Measurements from ENCODE around the gene GDF10. TPM values are rescaled to one million over a fixed set of nuclear protein-coding genes. Genes with fewer than 3 reads are reported as not detected.
A peak's percentile ranks its signal among the peaks of the same experiment; 100 is the strongest.

GDF10 gene
- total and polyA plus RNA-seq, 2 of the 8 experiments (the other 6 are each of a cell fraction or from before 2014, with no cell fraction given): 0.19 to 0.32 TPM

GRCh38 chr10:47276071-47276470 lies 23.9 kb upstream of the GDF10 start:
- H3K23ac ChIP-seq (ENCODE audit: insufficient read length): no peak overlapping the region
- no peak overlapping the region for H3K14ac ChIP-seq (ENCODE audit: insufficient read length)
- H2BK15ac ChIP-seq (ENCODE audit: low read length): no peak overlapping the region
- H3K9ac ChIP-seq (replicated peaks in 1 of 4; ENCODE audit: extremely low read depth in 1 of 4, low read depth in 3 of 4, low read length in 3 of 4): no peak overlapping the region
- H4K5ac ChIP-seq (ENCODE audit: insufficient read length, low read depth, low read length): no peak overlapping the region
- H3K36me3 ChIP-seq (ENCODE audit: control insufficient read depth in 2 of 4, insufficient read depth in 4 of 4, low read length in 3 of 4): no peaks in the 10 kb centered on the region
- H2AFZ ChIP-seq (ENCODE audit: low read length): peak overlapping the region; percentile 9; the same call in 1 of the 2 replicates
- no peaks in the 10 kb centered on the region for H4K20me1 ChIP-seq (replicated peaks in 1 of 2; ENCODE audit: control insufficient read depth in 1 of 2, insufficient read depth in 2 of 2, low read length in 2 of 2)
- no peak for FAIRE-seq
- H3K27ac ChIP-seq (ENCODE audit: low read depth, low read length): no peak overlapping the region
- no peak overlapping the region for H3K4me2 ChIP-seq (ENCODE audit: insufficient read depth in 1 of 2, low read depth in 2 of 2, low read length in 2 of 2)
- no peak overlapping the region for H4K91ac ChIP-seq (replicated peaks; ENCODE audit: insufficient read length, low read length)
- no peaks in the 10 kb centered on the region for H3K79me2 ChIP-seq (ENCODE audit: control insufficient read depth in 1 of 2, insufficient read depth in 2 of 2, low read length in 2 of 2)
- peaks cover 0 to 6% of the 10 kb centered on the region in 2 experiments; a peak in 2 of 4 replicates for H3K9me3 ChIP-seq (ENCODE audit: insufficient read depth in 2 of 2, low read depth in 1 of 2, low read length in 1 of 2)
- no peak overlapping the region for H3K4me3 ChIP-seq (ENCODE audit: extremely low read depth in 1 of 4, insufficient read depth in 2 of 4, low read depth in 3 of 4, low read length in 4 of 4)
- ChIA-PET CTCF (ENCODE audit: partially characterized antibody) (interaction anchor here (0.6 to 1.8 kb wide), 7 partner anchors 11 to 228 kb away, joined by 3 to 8 read pairs (median 4); no protein-coding TSS in a partner anchor), POLR2A (ENCODE audit: partially characterized antibody) (no interaction called here)
- no peak overlapping the region for H2BK20ac ChIP-seq (ENCODE audit: low read length)
- no peak overlapping the region for H2AK5ac ChIP-seq (ENCODE audit: low read depth, low read length)
- H3K18ac ChIP-seq (ENCODE audit: extremely low read depth, low read length): no peak overlapping the region
- WGBS, 2 experiments (ENCODE audit: extremely low coverage in 1 of 2, insufficient coverage in 1 of 2, insufficient read length in 1 of 2, insufficient replicate concordance in 2 of 2, low coverage in 1 of 2, low lambda C conversion rate in 2 of 2, missing lambda C conversion rate in 1 of 2): 87% methylated on average over 2 of the region's 2 CpGs; no CpG with 5 or more reads in 1 of the 2 experiments
- no peaks in the 10 kb centered on the region for H3K79me1 ChIP-seq (ENCODE audit: low read depth, low read length)
- H3K4me1 ChIP-seq (replicated peaks in 1 of 4; ENCODE audit: control insufficient read depth in 3 of 4, insufficient read depth in 4 of 4, low read length in 3 of 4): no peaks in the 10 kb centered on the region; a peak in 1 of 7 replicates
- H2BK5ac ChIP-seq (ENCODE audit: low read depth, low read length): peak overlapping the region; percentile 2; the same call in 1 of the 2 replicates
- H2BK120ac ChIP-seq (replicated peaks; ENCODE audit: low read depth, low read length): no peak overlapping the region
- H3K23me2 ChIP-seq (ENCODE audit: low read depth, low read length): no peaks in the 10 kb centered on the region
- H4K8ac ChIP-seq (ENCODE audit: extremely low read depth, insufficient read depth, low read length): no peak overlapping the region
- no peak overlapping the region for H2BK12ac ChIP-seq (ENCODE audit: low read depth, low read length)
- DNase-seq (ENCODE audit: low read depth in 1 of 2, low spot score in 2 of 2): peak in 1 of 2 experiments; percentile 16
- H3K4ac ChIP-seq (replicated peaks; ENCODE audit: insufficient read length, low read depth, low read length): no peak overlapping the region
- H3K27me3 ChIP-seq (replicated peaks in 1 of 4; ENCODE audit: control insufficient read depth in 3 of 4, extremely low read depth in 1 of 4, insufficient read depth in 3 of 4, low read length in 3 of 4): no peaks in the 10 kb centered on the region
- H3K56ac ChIP-seq (replicated peaks; ENCODE audit: insufficient read length, low read depth, low read length): no peak overlapping the region
- TF ChIP-seq GTF2F1 (IDR thresholded peaks at IDR 0.05; ENCODE audit: borderline replicate concordance, low read depth, low read length) (no peak), ATF2 (IDR thresholded peaks at IDR 0.05; ENCODE audit: low read length) (no peak), TAF1 (IDR thresholded peaks at IDR 0.05; ENCODE audit: low read depth, low read length) (no peak), JUN (IDR thresholded peaks at IDR 0.05; ENCODE audit: low read depth, low read length) (no peak), RFX5 (IDR thresholded peaks at IDR 0.05; ENCODE audit: borderline replicate concordance, low read depth, low read length) (no peak), CBX5 (IDR thresholded peaks at IDR 0.05; ENCODE audit: low read depth, low read length) (no peak), BRCA1 (IDR thresholded peaks at IDR 0.05; ENCODE audit: low read depth, low read length) (no peak), EGR1 (IDR thresholded peaks at IDR 0.05; ENCODE audit: borderline replicate concordance, low read depth, low read length) (no peak), YY1 (IDR thresholded peaks at IDR 0.05; ENCODE audit: low read depth, low read length) (no peak), SP4 (IDR thresholded peaks at IDR 0.05; ENCODE audit: low read length) (no peak), RBBP5 (IDR thresholded peaks at IDR 0.05; ENCODE audit: borderline replicate concordance, low read depth, low read length) (no peak), SUZ12 (IDR thresholded peaks at IDR 0.05; ENCODE audit: low read length) (no peak), MAX (IDR thresholded peaks at IDR 0.05) (no peak)
